GM18870 (cell line): ENCODE results near the gene ETFB.
A peak's percentile ranks its signal among the peaks of the same experiment; 100 is the strongest.

Source experiments
- ATAC-seq: cut with Tn5 transposase; IDR thresholded peaks from one replicate; pipeline ENCODE4 v1.9.1; 2021; ENCODE audit warnings: moderate library complexity; ENCODE audit not compliant: unreplicated experiment

ETFB gene

GRCh38 chr19:51375504-51376221, 9.5 kb upstream of the ETFB start:
- ATAC-seq = no peak

- ATAC-seq = no peak
These were observed 6.7 kb upstream of the ETFB start, which contains the start of gene NKG7 for GRCh38 chr19:51372649-51373504. TSS of gene NKG7 (minus strand) at chr19:51372654. CDS start at chr19:51372535, 119 bp downstream.

GRCh38 chr19:51372021-51372648, 5.9 kb upstream of the ETFB start:
- no peak for ATAC-seq

- ATAC-seq = no peak
These were observed 5.0 kb upstream of the ETFB start for GRCh38 chr19:51371186-51371690.

- no peak for ATAC-seq
These were observed 4.0 kb upstream of the ETFB start for GRCh38 chr19:51370230-51370629.

GRCh38 chr19:51368366-51369282, 2.4 kb upstream of the ETFB start, which contains the start of gene CLDND2:
TSS of gene CLDND2 (minus strand) at chr19:51369003. CDS start at chr19:51368577, 426 bp downstream.
- ATAC-seq = no peak

GRCh38 chr19:51367565-51368365, 1.6 kb upstream of the ETFB start:
- peak; percentile 50 for ATAC-seq

- no peak for ATAC-seq
These were observed 1.0 kb upstream of the ETFB start for GRCh38 chr19:51367255-51367564.

- ATAC-seq = peak; percentile 41
These were observed 434 bp upstream of the ETFB start for GRCh38 chr19:51366389-51367254.

GRCh38 chr19:51365211-51365964, 800 bp downstream of the ETFB start:
- ATAC-seq = no peak

- no peak for ATAC-seq
These were observed 1.7 kb downstream of the ETFB start for GRCh38 chr19:51364200-51365106.

GRCh38 chr19:51361239-51361638, 4.9 kb downstream of the ETFB start:
- no peak for ATAC-seq

- no peak for ATAC-seq
These were observed 6.9 kb downstream of the ETFB start for GRCh38 chr19:51359294-51359693.

GRCh38 chr19:51357952-51358351, 8.2 kb downstream of the ETFB start:
- no peak for ATAC-seq

GRCh38 chr19:51356159-51356801, 9.9 kb downstream of the ETFB start:
- ATAC-seq = no peak

- ATAC-seq = no peak
These were observed 11.4 kb downstream of the ETFB start for GRCh38 chr19:51354742-51355148.
